ENCODE data around the gene THOC6.

The THOC6 gene

GRCh38 chr16:3023669-3024478 lies at the start of gene THOC6, which contains the start of gene HCFC1R1:
Gene THOC6, plus strand, starts transcription at chr16:3024035. Its CDS starts 292 bp downstream, at chr16:3024327.
Gene HCFC1R1, minus strand, starts transcription at chr16:3023942. Its CDS starts 1 bp downstream, at chr16:3023941.
- H3K36me3 Mint-ChIP-seq: peaks cover 3% of the 10 kb centered on the region
- peaks cover under 1% of the 10 kb centered on the region for H3K27me3 Mint-ChIP-seq
- peaks cover 49% of the 10 kb centered on the region for H3K4me1 Mint-ChIP-seq
- peak within 1 kb of the TSS; percentile 98 for H3K27ac Mint-ChIP-seq
- peak within 1 kb of the TSS; percentile 97 for H3K4me3 Mint-ChIP-seq
- H3K9me3 Mint-ChIP-seq: no peaks in the 10 kb centered on the region

DNA sequence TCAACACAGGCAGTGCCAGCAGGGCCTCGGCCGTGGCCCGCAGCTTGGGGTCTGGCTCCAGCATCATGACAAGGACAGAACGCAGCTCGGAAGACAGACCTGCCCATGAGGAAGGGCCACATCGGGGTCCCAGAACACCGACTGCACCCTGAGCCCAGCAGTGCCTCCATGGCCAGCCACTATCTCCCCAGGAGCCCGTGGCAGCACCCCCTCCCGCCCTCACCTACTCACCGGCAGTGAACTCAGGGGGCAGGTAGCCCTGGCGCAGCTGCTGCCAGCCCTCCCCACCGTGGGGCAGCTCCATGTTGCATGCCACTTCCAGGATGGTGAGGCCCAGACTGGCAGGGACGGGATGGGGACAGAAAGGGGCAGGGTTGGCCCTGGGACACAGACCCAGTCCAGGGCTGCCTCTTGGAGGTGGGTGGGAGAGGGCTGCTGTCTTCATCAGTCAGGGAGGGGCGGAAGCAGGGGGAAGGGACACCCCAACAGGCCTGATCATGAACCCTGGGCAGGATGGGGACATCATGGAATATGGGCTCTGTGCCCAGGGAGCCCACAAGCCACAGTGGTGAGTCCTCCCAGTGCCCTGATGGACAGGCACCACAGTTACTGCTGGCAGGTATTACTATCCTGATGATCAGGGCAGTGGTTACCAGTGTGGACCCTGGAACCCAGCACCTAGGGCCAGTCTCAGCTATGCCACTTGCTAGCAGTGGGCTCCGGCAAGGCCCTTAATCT lies 49.3 kb upstream of the THOC6 start:
- peak overlapping the region; percentile 70 for H3K27ac Mint-ChIP-seq
- H3K4me3 Mint-ChIP-seq: no peak overlapping the region
- no peaks in the 10 kb centered on the region for H3K9me3 Mint-ChIP-seq
- H3K4me1 Mint-ChIP-seq: no peaks in the 10 kb centered on the region
- peaks cover 2% of the 10 kb centered on the region for H3K27me3 Mint-ChIP-seq
- no peaks in the 10 kb centered on the region for H3K36me3 Mint-ChIP-seq

DNA sequence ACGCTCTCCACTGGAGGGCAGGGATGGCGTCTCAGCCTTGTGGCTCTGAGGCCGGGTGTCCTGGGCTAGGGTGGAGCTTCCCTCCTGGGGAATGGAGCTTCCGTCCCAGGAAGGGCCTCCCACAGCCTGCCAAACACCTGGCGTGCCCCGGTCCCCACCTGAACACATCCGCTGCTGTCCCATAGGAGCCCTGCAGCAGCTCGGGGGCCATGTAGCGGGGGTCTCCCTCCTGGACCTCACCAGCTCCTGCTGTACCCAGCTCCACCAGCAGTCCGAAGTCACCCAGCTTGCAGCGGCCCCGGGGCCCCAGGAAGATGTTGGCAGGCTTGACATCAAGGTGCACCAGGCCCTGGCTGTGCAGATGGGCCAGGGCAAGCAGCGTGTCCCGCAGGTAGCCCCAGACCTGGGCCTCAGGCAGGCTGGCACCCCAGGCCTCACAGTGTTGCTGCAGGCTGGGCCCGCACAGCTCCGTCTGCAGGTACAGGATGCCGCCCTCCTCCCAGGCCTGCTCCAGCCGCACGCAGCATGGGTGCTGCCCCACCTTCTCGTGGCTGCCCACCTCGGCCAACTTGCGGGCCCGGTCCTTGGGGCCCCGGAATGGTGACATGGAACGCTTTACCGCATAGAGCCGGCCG lies 48.6 kb upstream of the THOC6 start:
- no peaks in the 10 kb centered on the region for H3K9me3 Mint-ChIP-seq
- no peak overlapping the region for H3K27ac Mint-ChIP-seq
- no peaks in the 10 kb centered on the region for H3K4me1 Mint-ChIP-seq
- no peaks in the 10 kb centered on the region for H3K36me3 Mint-ChIP-seq
- peaks cover 2% of the 10 kb centered on the region for H3K27me3 Mint-ChIP-seq
- H3K4me3 Mint-ChIP-seq: no peak overlapping the region

- H3K36me3 Mint-ChIP-seq: no peaks in the 10 kb centered on the region
- no peaks in the 10 kb centered on the region for H3K9me3 Mint-ChIP-seq
- no peak overlapping the region for H3K27ac Mint-ChIP-seq
- no peak overlapping the region for H3K4me3 Mint-ChIP-seq
- peaks cover 6% of the 10 kb centered on the region for H3K4me1 Mint-ChIP-seq
- peaks cover 2% of the 10 kb centered on the region for H3K27me3 Mint-ChIP-seq
Measured at GRCh38 chr16:2976201-2976600, 47.6 kb upstream of the THOC6 start.

GRCh38 chr16:2976673-2977072 lies 47.2 kb upstream of the THOC6 start:
- no peaks in the 10 kb centered on the region for H3K36me3 Mint-ChIP-seq
- no peak overlapping the region for H3K4me3 Mint-ChIP-seq
- H3K4me1 Mint-ChIP-seq: peaks cover 10% of the 10 kb centered on the region

GRCh38 chr16:2977440-2977839 lies 46.4 kb upstream of the THOC6 start:
- no peaks in the 10 kb centered on the region for H3K9me3 Mint-ChIP-seq
- no peak overlapping the region for H3K4me3 Mint-ChIP-seq
- peaks cover 12% of the 10 kb centered on the region for H3K4me1 Mint-ChIP-seq
- H3K27ac Mint-ChIP-seq: no peak overlapping the region
- no peaks in the 10 kb centered on the region for H3K36me3 Mint-ChIP-seq
- no peaks in the 10 kb centered on the region for H3K27me3 Mint-ChIP-seq

More at GRCh38 chr16:2976673-2977072, 47.2 kb upstream of the THOC6 start:
- no peak overlapping the region for H3K27ac Mint-ChIP-seq
- H3K9me3 Mint-ChIP-seq: no peaks in the 10 kb centered on the region
- H3K27me3 Mint-ChIP-seq: peaks cover 2% of the 10 kb centered on the region

DNA sequence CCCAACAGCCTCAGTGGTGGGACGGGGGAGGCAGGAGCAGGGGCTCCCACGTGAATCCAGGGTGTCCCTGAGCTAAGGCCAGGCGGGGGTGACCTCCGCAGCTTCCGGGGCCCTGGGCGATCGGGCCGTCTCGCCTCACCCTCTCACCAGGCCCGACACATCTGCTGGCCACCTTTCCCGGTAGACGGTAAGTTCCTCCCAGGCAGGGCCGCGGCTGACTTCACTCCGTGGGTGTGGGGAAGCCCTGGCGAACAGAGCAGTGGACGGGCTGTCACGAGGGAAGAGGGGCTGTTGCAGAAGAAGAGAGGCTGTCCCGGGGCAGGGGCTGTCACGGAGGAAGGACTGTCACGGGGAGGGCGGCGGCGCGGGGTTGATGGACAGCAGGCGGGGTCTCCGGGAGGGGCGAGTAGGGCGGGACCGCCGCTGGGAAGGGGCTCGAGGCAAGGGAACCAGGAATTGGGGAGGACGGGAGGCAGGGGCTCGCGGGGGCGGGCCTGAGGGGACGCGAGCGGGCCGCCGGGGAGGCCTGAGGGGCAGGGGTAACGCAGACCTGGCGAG lies 44.1 kb upstream of the THOC6 start:
- no peak overlapping the region for H3K27ac Mint-ChIP-seq

GRCh38 chr16:2980227-2981176 lies 43.3 kb upstream of the THOC6 start, which contains the start of gene PKMYT1:
Gene PKMYT1, minus strand, starts transcription at chr16:2980446. Its CDS starts 789 bp downstream, at chr16:2979657.
- H3K36me3 Mint-ChIP-seq: no peaks in the 10 kb centered on the region
- peaks cover 16% of the 10 kb centered on the region for H3K4me1 Mint-ChIP-seq
- peak within 1 kb of the TSS; percentile 85 for H3K4me3 Mint-ChIP-seq
- no peak within 1 kb of the TSS for H3K27ac Mint-ChIP-seq
- H3K9me3 Mint-ChIP-seq: no peaks in the 10 kb centered on the region
- no peaks in the 10 kb centered on the region for H3K27me3 Mint-ChIP-seq

More for the DNA sequence above, 44.1 kb upstream of the THOC6 start:
- H3K36me3 Mint-ChIP-seq: no peaks in the 10 kb centered on the region
- peaks cover 16% of the 10 kb centered on the region for H3K4me1 Mint-ChIP-seq
- H3K9me3 Mint-ChIP-seq: no peaks in the 10 kb centered on the region
- peak overlapping the region; percentile 74 for H3K4me3 Mint-ChIP-seq
- H3K27me3 Mint-ChIP-seq: no peaks in the 10 kb centered on the region

GRCh38 chr16:2981177-2981898 lies 42.5 kb upstream of the THOC6 start:
- peaks cover 16% of the 10 kb centered on the region for H3K4me1 Mint-ChIP-seq
- peak overlapping the region; percentile 85 for H3K4me3 Mint-ChIP-seq
- no peaks in the 10 kb centered on the region for H3K36me3 Mint-ChIP-seq
- no peaks in the 10 kb centered on the region for H3K27me3 Mint-ChIP-seq
- H3K9me3 Mint-ChIP-seq: no peaks in the 10 kb centered on the region
- peak overlapping the region; percentile 13 for H3K27ac Mint-ChIP-seq

- H3K4me3 Mint-ChIP-seq: peak overlapping the region; percentile 85
- peak overlapping the region; percentile 13 for H3K27ac Mint-ChIP-seq
- H3K36me3 Mint-ChIP-seq: no peaks in the 10 kb centered on the region
- H3K9me3 Mint-ChIP-seq: no peaks in the 10 kb centered on the region
- no peaks in the 10 kb centered on the region for H3K27me3 Mint-ChIP-seq
- peaks cover 16% of the 10 kb centered on the region for H3K4me1 Mint-ChIP-seq
Measured at GRCh38 chr16:2981899-2982250, 42.0 kb upstream of the THOC6 start.

- Mint-ChIP-seq H3K4me1 (peaks cover 16% of the 10 kb centered on the region), H3K4me3 (no peak overlapping the region), H3K9me3 (no peaks in the 10 kb centered on the region), H3K27ac (no peak overlapping the region), H3K27me3 (no peaks in the 10 kb centered on the region), H3K36me3 (no peaks in the 10 kb centered on the region)
Measured at GRCh38 chr16:2982402-2982801, 41.4 kb upstream of the THOC6 start.

DNA sequence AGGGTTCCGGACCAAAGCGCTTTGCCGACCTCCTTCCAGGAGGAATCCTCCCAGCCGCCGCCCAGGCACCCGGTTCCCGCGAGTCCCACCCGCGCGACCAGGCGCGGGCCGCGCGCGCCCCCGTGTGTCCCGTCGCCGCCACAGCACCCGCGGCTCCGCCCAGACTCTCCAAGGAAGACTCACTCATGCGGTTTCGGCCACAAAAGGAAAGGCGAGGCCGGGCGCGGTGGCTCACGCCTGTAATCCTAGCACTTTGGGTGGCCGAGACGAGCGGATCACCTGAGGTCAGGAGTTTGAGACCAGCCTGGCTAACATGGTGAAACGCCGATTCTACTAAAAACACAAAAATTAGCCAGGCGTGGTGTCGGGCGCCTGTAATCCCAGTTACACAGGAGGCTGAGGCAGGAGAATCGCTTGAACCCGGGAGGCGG lies 40.1 kb upstream of the THOC6 start:
- Mint-ChIP-seq H3K4me1 (peaks cover 16% of the 10 kb centered on the region), H3K36me3 (no peaks in the 10 kb centered on the region), H3K27me3 (no peaks in the 10 kb centered on the region), H3K27ac (no peak overlapping the region), H3K4me3 (no peak overlapping the region), H3K9me3 (no peaks in the 10 kb centered on the region)

GRCh38 chr16:2985462-2985861 lies 38.4 kb upstream of the THOC6 start:
- Mint-ChIP-seq H3K36me3 (no peaks in the 10 kb centered on the region), H3K27ac (no peak overlapping the region), H3K4me1 (peaks cover 16% of the 10 kb centered on the region), H3K9me3 (no peaks in the 10 kb centered on the region), H3K27me3 (no peaks in the 10 kb centered on the region), H3K4me3 (no peak overlapping the region)

DNA sequence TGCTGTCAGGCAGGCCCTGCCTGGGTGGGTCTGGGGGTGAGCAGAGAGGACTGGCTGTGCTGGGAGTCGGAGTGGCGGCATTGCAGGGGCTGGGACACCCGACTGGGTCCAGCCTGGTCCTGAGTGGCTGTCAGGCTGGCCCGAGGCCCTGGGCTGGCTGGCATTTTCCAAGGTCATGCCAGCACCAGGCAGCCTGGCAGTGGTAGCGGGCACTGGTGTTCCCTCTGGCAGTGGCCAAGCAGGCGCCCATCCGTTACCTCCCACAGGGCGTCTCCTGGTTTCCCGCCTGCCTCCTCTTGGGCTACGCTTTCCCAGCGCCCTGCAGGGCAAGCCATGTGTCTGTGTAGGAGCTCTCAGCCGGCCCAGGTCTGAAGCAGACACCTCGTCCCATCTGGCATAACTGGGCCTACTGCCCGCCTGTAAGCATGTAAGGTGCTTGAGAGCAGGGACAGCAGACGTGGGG lies 37.9 kb upstream of the THOC6 start:
- no peak overlapping the region for H3K27ac Mint-ChIP-seq
- H3K9me3 Mint-ChIP-seq: no peaks in the 10 kb centered on the region
- H3K36me3 Mint-ChIP-seq: no peaks in the 10 kb centered on the region
- H3K4me3 Mint-ChIP-seq: no peak overlapping the region
- no peaks in the 10 kb centered on the region for H3K27me3 Mint-ChIP-seq
- H3K4me1 Mint-ChIP-seq: peaks cover 12% of the 10 kb centered on the region

Data from activated naive CD4-positive, alpha-beta T cell treated with anti-CD3 and anti-CD28 coated beads, Interleukin-2, amount 50 U/mL, for 24 hours (primary cell).